Activated CD4-positive, alpha-beta T cell treated with anti-CD3 and anti-CD28 coated beads, Interleukin-2, amount 50 U/mL, for 4 hours (primary cell): ENCODE results near the gene TM9SF4.

Experiments
- DNase-seq, 2 experiments: peaks; one replicate each; pipeline ENCODE4 v3.0.0-alpha.2; 2020

The TM9SF4 gene

DNA sequence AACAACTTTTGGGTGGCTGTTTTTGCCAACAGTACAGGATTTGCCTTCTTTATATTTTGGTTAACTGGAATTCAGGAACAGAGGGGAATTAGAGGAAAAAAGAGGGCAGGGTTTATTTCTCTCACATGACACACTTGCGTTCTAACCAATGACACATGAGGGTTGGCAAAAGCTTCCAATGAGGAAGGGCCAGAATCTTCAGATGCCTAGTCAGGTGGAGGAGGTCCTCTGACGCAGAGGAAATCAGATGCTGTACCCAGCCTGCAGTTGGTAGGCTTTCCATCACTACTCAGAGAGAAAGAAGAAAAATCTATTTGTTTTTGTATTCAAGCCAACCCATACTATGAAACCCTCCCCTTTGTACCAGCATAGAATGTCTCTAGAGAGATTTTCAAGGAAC is 20.8 kb downstream of the TM9SF4 start:
- no peak for DNase-seq

DNA sequence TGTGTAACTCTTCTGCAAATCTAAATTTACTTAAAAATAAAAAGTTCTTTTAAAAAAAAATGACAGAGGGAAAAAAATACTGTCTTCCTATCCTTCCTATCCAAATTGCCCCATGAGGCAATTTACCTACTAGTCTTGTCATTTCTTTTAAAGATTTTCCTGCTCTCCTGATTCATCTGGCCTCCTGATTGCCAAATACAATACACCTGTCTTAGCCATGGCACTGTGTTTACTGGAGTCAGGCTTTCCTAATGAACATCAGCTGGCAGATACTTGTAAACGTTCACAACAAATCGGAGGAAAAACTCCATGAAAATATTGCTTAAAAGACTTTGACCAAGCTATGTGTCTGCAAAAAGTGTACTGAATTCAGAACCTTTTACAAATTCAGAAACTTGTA is 21.5 kb downstream of the TM9SF4 start:
- no peak for DNase-seq

DNA sequence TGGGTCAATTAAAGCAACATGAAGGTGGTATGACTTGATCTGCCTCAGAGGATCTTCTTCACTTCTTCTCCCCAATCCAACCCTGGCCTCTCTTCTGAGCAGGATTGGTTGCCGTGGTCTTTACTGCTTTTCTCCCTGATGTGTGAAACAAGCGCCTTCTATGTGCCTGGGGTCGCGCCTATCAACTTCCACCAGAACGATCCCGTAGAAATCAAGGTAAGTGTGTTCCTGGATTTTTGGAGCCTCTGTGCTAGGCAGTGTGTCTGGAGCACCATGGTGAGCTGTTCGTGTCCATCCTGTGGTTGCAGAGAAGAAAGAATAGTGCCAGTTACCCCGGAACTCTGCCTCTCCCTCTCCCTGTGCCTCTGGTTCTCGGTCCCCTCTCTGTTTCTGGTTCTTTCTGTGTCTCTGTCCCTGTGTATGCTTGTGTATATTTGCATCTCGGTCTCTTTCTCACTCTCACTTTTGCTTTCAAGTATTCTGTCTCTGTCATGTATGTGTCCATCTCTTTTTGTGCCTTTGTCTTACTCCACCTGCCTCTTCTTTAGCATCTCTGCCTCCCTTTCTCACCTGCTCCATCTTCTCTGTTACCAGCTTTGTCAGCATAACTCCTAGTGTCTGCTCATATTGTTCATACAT is 23.5 kb downstream of the TM9SF4 start:
- DNase-seq: no peak

DNA sequence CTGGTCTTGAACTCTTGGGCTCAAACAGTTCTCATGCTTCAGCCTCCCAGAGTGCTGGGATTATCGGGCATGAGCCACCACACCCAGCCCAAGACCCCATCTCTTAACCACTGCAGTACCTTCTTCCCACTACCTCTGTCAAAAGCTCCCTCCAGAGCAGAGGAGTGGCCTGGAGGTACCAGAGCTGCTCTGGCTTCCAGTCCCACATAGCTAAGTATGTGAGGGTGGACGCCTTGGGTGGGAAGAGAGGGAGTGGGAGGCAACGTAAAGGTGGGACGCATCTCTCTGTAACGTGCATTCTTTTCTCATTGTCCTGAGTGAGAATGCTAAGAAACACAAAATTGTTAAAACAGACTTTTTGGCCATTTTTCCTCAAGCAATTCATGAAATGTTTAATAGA is 24.5 kb downstream of the TM9SF4 start:
- DNase-seq: no peak

DNA sequence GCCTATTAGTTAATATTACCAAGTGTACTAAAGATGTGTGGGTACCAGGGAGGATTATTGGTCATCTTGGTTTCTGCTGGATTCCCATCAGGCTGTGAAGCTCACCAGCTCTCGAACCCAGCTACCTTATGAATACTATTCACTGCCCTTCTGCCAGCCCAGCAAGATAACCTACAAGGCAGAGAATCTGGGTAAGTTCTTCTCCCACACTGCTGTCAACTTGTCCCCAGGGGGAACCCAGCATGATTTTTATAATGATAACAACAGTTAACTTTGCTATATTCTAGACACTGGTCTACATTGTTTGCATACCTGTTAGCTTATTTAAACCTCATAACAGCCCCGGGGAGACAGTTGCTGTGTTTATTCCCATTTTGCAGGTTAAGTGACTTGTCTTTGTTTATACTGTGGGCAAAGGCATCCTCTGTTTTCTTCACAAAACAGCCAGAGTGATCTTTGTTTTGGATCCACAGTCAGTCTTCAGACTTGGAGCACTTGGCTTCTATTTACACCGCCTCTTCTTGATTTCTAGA is 26.5 kb downstream of the TM9SF4 start:
- DNase-seq: no peak

DNA sequence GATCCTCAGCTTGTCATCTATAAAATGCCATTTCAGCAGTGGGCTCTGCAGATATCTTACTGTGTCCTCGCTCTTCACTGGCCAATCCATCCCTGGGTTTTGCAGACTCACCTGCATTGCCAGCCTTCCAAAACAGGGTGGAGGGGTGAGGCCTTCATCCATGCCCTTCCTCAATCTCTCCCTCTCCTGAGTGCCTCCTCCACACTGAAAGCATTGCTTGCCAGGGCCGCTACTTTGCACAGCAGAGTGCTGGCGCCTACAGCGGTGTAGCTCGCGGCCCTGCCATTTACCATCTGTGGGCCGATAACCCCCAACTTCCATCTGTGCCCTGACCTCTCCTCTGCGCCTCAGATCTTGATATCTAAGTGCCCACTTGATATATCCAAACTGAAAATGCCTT is 29.4 kb downstream of the TM9SF4 start:
- no peak for DNase-seq

DNA sequence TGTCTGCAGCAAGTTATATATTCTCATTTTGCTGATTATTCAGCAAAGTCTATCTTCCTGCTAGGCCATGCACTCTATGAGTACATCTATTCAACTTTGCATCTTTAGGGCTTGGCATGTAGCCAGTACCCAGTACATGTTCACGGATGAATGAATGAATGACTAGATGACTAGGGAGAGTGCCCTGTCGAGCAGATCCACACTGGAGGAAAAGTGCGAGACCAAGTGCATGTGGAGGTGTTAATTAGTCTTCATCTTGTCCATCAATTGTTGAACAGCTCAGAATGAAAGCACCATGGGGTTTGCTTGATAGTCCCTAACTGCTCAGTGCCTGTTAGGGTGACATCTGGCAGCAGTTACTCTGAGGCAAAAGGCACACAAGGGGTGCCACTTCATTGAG is 30.4 kb downstream of the TM9SF4 start:
- DNase-seq: no peak

DNA sequence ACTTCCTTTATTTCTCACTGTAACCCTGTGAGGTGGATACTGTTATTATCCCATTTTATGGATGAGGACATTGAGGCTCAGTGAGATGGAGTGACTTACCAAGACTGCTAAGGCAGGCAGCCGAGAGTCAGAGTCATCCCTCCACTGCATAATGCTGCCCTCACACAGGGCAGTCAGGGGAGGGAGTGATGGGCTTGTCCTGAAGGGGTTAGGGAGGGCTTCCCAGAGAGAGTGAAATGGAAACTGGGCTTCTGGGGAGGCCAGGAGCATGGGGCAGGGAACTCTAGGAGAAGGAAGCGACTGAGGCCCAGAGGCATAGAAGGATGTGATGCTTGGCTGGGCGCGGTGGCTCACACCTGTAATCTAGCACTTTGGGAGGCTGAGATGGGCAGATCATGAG is 31.1 kb downstream of the TM9SF4 start:
- no peak for DNase-seq

DNA sequence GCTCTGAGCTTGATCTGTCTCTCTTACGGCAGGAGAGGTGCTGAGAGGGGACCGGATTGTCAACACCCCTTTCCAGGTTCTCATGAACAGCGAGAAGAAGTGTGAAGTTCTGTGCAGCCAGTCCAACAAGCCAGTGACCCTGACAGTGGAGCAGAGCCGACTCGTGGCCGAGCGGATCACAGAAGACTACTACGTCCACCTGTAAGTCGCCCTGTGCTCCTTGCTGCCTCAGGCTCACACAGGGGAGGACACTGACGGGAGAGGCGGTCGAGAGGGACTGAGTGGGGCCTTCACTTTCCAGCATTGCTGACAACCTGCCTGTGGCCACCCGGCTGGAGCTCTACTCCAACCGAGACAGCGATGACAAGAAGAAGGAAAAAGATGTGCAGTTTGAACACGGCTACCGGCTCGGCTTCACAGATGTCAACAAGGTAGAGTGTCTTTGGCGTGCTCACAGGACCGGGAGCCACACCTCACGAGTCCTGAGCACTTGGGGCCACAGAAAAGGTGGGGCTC is 32.0 kb downstream of the TM9SF4 start:
- DNase-seq: no peak

DNA sequence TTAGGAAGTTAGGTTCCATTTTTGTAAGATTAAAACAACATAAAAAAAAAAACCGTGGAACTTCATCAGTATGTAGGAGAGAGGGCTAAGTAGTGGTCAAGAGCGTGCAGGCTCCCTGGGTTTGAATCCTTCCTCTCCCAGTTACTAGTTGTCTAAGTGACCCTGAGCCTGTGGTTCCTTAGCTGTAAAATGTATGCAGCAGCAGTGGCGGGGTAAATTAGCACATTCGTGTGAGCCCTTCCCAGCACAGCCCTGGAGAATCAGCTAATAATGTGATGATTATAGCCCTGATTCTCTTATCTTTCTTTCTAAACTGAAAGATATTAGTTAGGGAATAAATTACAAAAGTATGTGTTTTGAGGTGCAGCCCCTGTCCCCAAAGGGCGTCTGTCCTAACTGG is 32.6 kb downstream of the TM9SF4 start:
- no peak for DNase-seq

DNA sequence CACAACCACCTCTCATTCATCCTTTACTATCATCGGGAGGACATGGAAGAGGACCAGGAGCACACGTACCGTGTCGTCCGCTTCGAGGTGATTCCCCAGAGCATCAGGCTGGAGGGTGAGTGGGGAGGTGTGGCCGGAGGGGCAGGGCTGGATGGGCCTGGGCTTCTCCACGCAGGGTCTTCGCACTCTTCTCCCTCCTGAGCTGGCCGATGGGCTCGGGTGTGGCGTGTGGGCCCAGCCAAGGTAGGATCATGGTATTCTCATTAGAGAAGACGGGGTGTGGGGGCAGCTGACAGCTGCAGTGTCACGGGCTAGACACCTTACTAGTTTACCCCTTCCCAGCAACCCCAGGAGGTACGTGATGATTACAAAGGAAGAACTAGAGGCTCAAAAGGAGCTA is 33.5 kb downstream of the TM9SF4 start:
- no peak for DNase-seq

DNA sequence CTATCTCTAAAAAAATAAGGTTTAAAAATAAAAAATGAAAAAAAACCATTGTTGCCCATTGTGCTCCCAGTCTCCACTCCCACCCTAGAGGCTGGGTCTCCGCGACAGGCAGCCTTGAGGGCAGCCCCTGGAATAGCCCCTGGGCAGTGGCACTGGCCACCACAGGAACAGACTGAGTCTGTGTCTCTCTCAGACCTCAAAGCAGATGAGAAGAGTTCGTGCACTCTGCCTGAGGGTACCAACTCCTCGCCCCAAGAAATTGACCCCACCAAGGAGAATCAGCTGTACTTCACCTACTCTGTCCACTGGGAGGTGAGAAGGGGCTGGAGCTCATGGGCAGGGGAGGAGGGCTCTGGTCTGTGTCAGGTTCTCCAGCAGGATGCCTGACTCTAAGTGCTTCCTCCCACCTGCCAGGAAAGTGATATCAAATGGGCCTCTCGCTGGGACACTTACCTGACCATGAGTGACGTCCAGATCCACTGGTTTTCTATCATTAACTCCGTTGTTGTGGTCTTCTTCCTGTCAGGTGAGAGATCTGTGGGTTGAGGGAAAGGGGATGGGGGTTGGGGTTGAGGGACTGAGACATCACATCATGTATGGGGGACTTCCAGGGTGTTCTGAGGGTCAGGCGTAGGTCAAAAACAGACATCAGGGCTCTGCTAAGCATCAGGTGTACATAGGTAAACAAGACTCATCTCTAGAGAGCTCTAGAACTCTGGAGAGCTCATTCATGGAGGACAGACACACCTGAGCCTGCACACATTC is 35.6 kb downstream of the TM9SF4 start:
- DNase-seq: no peak

DNA sequence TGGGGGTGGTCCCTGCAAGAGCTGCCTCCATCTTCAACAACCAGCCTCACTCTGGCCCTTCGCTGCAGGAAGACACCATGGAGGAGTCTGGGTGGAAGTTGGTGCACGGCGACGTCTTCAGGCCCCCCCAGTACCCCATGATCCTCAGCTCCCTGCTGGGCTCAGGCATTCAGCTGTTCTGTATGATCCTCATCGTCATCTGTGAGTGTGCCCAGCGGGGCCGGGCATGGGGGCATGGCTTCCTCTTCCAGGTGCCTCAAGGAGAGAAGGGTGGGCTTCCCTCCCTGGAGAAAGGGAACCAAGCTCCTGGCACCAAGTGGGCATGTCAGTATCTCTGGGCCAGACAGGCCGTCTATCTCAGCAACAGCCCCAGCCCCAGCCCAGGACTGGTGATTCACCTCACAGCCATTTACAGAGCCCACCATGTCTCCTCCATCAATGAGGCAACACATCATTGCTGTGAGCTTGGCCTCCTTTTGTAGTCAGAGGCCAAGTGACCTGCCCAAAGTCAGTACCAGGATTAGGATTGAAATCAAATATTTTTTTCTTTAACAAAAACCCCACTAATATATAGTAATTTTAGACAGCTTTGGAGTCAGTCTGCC is 40.2 kb downstream of the TM9SF4 start:
- no peak for DNase-seq

DNA sequence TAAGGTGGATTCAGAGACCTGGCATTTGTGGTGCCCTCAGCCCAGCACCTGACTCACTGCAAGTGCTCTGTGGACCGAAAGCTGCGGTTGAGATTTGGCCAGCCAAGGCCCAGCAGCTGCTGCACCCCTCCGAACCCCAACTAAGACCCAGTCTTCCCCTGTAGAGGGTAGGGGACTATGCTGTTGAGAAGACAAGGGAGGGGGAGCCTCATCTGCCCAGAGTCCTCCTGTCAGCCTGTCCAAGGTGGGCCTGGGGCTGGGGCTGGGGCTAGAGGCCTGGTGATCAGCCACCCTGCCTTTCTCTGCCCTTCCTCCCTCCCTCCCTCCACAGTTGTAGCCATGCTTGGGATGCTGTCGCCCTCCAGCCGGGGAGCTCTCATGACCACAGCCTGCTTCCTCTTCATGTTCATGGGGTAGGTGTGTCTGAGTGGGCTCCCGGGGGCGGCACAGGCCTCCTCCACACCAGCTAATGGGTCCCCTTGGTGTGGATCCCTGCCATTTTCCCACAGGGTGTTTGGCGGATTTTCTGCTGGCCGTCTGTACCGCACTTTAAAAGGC is 40.9 kb downstream of the TM9SF4 start:
- no peak for DNase-seq

DNA sequence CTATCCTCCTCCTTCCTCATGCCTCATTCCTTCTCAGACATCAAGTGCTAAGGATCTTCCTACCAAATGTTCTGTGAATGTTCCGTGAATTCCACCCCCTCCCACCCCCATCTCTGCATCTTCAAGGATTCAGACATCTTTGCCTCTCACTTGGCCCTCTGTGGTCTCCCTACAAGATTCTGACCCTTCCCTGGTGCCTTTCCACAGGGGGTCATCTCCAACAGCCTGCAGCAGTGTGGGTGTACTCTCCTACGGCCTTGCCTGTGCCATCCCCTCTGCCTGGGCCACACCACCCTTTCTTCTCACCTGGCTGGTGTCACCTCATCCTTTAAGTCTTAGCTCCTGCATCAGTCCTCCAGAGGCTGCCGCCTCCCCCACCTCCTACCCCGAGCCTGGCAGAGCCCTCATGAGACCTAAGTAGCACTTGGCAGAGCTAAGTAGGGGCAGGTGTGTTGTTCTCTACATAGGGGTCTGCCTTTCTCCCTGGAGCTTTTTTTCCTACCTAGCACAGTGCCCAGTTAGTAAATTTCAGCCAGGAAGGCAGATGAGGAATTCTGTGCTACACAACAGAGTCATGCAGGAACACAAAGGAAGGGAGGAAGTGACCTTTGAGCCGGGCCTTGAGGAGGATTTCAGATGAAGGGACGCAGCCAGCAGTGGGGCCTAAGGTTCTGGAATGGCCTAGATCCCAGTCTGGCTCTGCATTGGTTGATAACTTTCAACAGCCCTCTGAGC is 43.1 kb downstream of the TM9SF4 start:
- DNase-seq: no peak

DNA sequence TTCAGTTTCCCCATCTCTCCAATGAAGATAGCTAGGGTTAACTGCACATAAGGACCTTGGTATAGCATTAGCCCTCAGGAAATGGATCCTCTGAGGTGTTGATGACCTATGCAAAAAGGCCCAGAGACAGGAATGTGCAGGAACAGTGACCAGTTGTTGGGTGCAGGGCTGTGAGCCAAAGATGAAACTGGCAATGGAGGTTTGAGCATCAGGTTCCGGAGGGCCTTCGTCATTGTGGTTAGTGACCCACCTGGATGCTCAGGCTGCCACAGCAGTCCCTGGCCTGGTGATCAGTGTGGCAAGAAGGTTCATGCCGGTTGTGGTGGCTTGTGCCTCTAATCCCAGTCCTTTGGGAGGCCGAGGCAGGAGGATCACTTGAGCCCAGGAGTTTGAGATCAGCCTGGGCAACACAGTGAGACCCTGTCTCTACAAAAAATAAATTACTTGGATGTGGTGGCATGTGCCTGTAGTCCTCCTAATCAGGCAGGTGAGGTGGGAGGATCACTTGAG is 43.7 kb downstream of the TM9SF4 start:
- no peak for DNase-seq

DNA sequence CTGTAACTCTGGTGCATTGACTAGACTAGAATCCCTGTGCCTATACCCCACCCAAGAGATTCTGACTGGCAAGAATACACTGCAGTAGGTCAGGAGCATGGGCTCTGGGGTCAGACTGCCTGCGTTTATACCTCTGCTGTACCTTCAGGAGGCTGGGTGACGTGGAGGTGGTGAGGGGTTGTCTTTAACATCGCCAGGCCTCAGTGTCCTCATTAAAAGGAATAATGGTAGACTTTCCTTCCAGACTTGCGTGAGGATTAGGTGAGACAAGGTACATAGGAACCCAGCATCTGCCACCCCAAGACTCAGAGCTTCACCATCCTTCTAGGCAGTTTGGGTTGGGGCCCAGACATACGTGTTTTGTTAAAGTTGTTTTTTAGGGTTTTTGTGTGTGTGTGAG is 44.3 kb downstream of the TM9SF4 start:
- DNase-seq: no peak

DNA sequence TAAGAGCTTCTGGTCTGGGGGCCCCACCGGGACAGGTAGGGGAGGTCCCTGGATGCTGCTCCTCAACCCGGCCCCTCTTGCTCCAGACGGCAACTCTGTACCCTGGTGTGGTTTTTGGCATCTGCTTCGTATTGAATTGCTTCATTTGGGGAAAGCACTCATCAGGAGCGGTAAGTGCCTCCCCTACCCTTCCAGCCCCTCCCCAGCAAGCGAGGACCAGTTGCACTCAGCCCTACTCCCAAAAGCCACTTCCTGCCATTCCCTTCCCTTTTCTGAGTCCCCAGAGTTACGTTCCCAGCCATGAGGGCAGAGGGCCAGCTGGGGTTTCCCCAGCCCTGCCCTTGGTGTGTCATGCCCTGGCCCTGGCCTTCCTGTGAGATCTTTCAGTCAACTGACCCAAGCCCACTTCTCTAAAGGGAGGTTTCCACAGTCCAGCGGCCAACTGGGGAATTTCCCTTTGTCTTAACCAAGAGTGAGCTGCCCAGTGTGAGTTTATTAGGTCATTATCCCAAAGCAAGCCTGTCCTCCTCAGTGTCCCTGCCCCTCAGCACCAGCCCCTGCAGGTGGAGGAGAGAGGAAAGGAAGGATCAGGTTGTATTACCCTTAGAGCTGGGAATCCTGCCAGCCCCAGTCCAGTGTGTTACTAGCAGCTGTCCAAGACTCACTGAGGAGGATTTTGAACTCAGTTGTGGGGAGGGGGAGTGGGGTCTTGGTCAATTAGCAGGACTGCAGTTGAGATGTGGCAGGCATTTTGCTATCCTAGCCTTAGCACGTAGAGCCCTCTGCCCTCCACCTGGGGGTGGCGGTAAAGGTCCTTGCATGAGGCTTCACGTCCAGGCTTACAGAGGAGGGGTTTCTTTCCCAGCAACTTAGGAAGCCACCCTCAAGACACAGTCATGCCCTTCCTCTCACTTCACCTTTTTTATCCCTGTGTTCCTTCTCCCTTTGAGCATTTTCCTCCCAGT is 45.8 kb downstream of the TM9SF4 start:
- peak; percentile 7 to 12 for DNase-seq

DNA sequence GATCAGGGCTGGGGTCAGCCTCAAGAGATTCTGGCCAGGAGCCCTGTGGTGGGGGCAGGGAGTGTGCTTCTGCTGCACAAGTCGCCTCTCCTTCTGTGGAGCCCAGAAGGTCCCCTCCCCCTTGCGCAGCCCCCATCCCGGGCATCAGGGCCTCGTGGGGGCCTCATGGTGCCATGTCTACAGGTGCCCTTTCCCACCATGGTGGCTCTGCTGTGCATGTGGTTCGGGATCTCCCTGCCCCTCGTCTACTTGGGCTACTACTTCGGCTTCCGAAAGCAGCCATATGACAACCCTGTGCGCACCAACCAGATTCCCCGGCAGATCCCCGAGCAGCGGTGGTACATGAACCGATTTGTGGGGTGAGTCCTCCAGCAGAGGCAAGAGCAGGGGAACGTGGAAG is 48.1 kb downstream of the TM9SF4 start:
- no peak for DNase-seq

DNA sequence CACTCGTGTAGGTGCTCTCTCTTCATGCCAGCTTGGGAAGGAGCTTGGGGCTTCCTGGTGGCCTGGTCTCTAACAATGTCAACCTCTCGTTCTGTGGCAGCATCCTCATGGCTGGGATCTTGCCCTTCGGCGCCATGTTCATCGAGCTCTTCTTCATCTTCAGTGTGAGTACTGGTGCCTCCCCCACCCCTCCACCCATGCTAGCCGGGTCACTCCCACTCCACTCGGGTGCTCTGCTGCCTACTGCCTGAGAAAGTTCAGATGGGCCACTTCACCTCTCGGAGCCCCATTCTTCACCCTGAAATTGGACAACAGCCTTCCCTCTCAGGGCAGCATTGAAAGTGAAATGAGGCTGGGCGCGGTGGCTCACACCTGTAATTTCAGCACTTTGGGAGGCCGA is 48.8 kb downstream of the TM9SF4 start:
- DNase-seq: no peak

DNA sequence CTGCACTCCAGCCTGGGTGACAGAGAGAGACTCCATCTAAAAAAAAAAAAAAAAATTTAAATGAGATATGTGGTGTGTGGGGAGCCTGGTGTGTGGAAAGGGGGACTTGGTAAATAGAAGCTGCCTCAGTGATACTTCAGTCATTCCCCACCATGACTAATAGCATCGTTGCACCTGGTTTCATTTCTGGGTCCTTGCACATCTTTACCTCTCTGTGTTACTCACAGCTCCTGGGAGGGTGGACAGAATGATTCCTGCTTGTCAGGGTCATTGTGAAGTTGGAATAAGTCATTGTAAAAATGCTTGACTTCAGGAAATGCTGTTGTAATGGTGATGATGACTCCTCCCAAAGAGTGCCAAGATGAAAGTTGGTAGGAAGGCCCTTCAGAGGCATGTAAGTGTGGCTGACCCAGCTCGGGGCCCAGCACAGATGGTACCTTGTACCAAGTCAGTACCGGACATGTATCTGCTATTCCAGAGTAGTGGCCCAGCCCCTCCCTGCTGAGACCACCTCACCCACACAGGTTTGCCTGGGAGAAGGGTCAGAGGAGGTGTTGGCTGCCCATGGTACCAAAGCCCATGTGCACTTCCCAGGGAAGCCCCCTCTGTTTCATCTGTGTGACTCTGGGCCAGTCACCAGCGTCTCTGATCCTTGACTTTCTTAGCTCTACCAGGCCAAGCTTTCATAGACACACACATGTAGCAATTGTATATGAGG is 49.6 kb downstream of the TM9SF4 start:
- no peak for DNase-seq
